Measurements from ENCODE around the gene RBM33. TPM values are rescaled to one million over a fixed set of nuclear protein-coding genes. Genes with fewer than 3 reads are reported as not detected.

Gene RBM33
- total RNA-seq, 1 experiment from 2014 or later, result 61.1 TPM

- intact Hi-C loops (cut with micrococcal nuclease; ENCODE audit: unreplicated experiment), result no loop called here
- Histone ChIP-seq H3K4me3 (ENCODE audit: low read depth in 2 of 2, low read length in 2 of 2) (no peak overlapping the region), H3K9me3 (ENCODE audit: control insufficient read depth, insufficient read depth, low read depth, low read length) (no peaks in the 10 kb centered on the region), H3K4me1 (ENCODE audit: control insufficient read depth, insufficient read depth, low read length) (no peaks in the 10 kb centered on the region), H3K27ac (ENCODE audit: low read length) (no peak overlapping the region), H3K27me3 (ENCODE audit: control insufficient read depth, insufficient read depth, low read length) (peaks cover 7% of the 10 kb centered on the region; the same call in 1 of the 2 replicates), H3K36me3 (ENCODE audit: control insufficient read depth, insufficient read depth, low read length) (no peaks in the 10 kb centered on the region)
- ChIA-PET CTCF (interaction anchor here (1.2 kb wide), 1 partner anchor 20 kb away, joined by 3 read pairs; no protein-coding TSS in a partner anchor), POLR2A (no interaction called here)
- BruUV-seq (replicated peaks), result no TSS peak
- TF ChIP-seq SIN3A (IDR thresholded peaks at IDR 0.05; ENCODE audit: borderline replicate concordance, insufficient read depth, low read depth, low read length) (no peak), POLR2AphosphoS5 (IDR thresholded peaks at IDR 0.05; ENCODE audit: low read depth, low read length) (no peak), CTCF (IDR thresholded peaks at IDR 0.05) (no peak), TCF7L2 (IDR thresholded peaks at IDR 0.05; ENCODE audit: low read depth, low read length) (no peak), REST (IDR thresholded peaks at IDR 0.05; ENCODE audit: insufficient read depth in 1 of 2, low read depth in 2 of 2, low read length in 1 of 2) (no peak)
- ATAC-seq (no peak), DNase-seq (ENCODE audit: low read depth, low spot score) (no peak)
- in situ Hi-C loops (cut with HindIII; ENCODE audit: low pct_unique_long_range_greater_than_20kb, low sequenced_read_pairs), result no loop called here
These were observed 25.5 kb upstream of the RBM33 start for GRCh38 chr7:155618708-155619633.

- intact Hi-C loops (cut with micrococcal nuclease; ENCODE audit: unreplicated experiment) (no loop called here), in situ Hi-C loops (cut with HindIII; ENCODE audit: low pct_unique_long_range_greater_than_20kb, low sequenced_read_pairs) (no loop called here)
- BruUV-seq (replicated peaks), result no TSS peak
- Histone ChIP-seq H3K4me1 (ENCODE audit: control insufficient read depth, insufficient read depth, low read length) (no peaks in the 10 kb centered on the region), H3K36me3 (ENCODE audit: control insufficient read depth, insufficient read depth, low read length) (no peaks in the 10 kb centered on the region), H3K4me3 (ENCODE audit: low read depth in 2 of 2, low read length in 2 of 2) (no peak overlapping the region), H3K27me3 (ENCODE audit: control insufficient read depth, insufficient read depth, low read length) (peaks cover 7% of the 10 kb centered on the region; the same call in 1 of the 2 replicates), H3K27ac (ENCODE audit: low read length) (no peak overlapping the region), H3K9me3 (ENCODE audit: control insufficient read depth, insufficient read depth, low read depth, low read length) (no peaks in the 10 kb centered on the region)
- ChIA-PET POLR2A (no interaction called here), CTCF (no interaction called here)
- TF ChIP-seq POLR2AphosphoS5 (IDR thresholded peaks at IDR 0.05; ENCODE audit: low read depth, low read length), result no peak
- TF ChIP-seq TCF7L2 (IDR thresholded peaks at IDR 0.05; ENCODE audit: low read depth, low read length), result no peak
- TF ChIP-seq SIN3A (IDR thresholded peaks at IDR 0.05; ENCODE audit: borderline replicate concordance, insufficient read depth, low read depth, low read length), result no peak
- no peak for TF ChIP-seq CTCF (IDR thresholded peaks at IDR 0.05)
- no peak for TF ChIP-seq REST (IDR thresholded peaks at IDR 0.05; ENCODE audit: insufficient read depth in 1 of 2, low read depth in 2 of 2, low read length in 1 of 2)
- ATAC-seq (no peak), DNase-seq (ENCODE audit: low read depth, low spot score) (no peak)
These were observed 24.7 kb upstream of the RBM33 start for GRCh38 chr7:155619634-155620271.
